K562 (cell line): ENCODE data around the gene CNOT1. TPM values are rescaled to one million over a fixed set of nuclear protein-coding genes. Genes with fewer than 3 reads are reported as not detected.
"Not testable (repeated sequence)": the region's sequence is repeated elsewhere in the genome, so short reads cannot be mapped to it uniquely, and the experiment has no call there.

Experiments
- ATAC-seq: fragments of 200-7000 bp; cut with Tn5 transposase; 3 replicates; pipeline ENCODE4 v1.9.1; 2020; ENCODE audit warnings: moderate library complexity
- BruUV-seq: library from RNA; stranded (reverse); fragments of 400-500 nt; replicated peaks from 2 replicates; lab custom pipeline; 2021; lab: Mats Ljungman, UMichigan
- CTCF ChIA-PET: fragments of 300-600 bp; formaldehyde crosslinking; extraction: SDS; loops from one replicate; lab custom pipeline; 2021; ENCODE audit warnings: low intra/inter-chr PET ratio; lab: Yijun Ruan, JAX
- POLR2A ChIA-PET: fragments of 300-600, 350-650 bp; sonication (Branson Sonifier 250); formaldehyde crosslinking; extraction: SDS; loops from one replicate; lab custom pipeline; 2021; ENCODE audit warnings: antibody characterized with exemption, inconsistent platforms; lab: Yijun Ruan, JAX
- DNase-seq, 4 experiments: peaks; one replicate each; pipeline versions ENCODE4 v3.0.0 to v3.0.0-alpha.2; 2011 to 2018; ENCODE audit warnings: low spot score in 3 of 4, mixed read lengths in 3 of 4; ENCODE audit errors: extremely low read depth in 1 of 4
- FAIRE-seq: peaks from 2 replicates; lab custom pipeline; 2011; peaks lifted over from hg19 to GRCh38; lab: Jason Lieb, UNC
- H2AFZ ChIP-seq: 2 replicates; pipeline ENCODE4 v1.6.0; 2011; ENCODE audit warnings: low read depth, low read length, control low read depth, inconsistent platforms
- H3K27ac ChIP-seq: fragments of 200-600 bp; 3 replicates; pipeline ENCODE4 v1.8.0; 2011; ENCODE audit warnings: low read depth, mild to moderate bottlenecking, control low read depth, inconsistent platforms, low read length, moderate library complexity, mixed read lengths; ENCODE audit errors: extremely low read depth
- H3K27me3 ChIP-seq, 2 experiments: fragments of 300-600 bp in 1 of 2; 2 replicates in 1 of 2; 3 replicates in 1 of 2; pipeline versions ENCODE4 v1.6.0 to v1.8.0; 2011; ENCODE audit warnings: inconsistent platforms in 2 of 2, low read length in 2 of 2, mild to moderate bottlenecking in 1 of 2, mixed read lengths in 1 of 2, moderate library complexity in 1 of 2; ENCODE audit not compliant: control insufficient read depth in 2 of 2, insufficient read depth in 2 of 2
- H3K36me3 ChIP-seq: fragments of 300-600 bp; 3 replicates; pipeline ENCODE4 v1.8.0; 2011; ENCODE audit warnings: mild to moderate bottlenecking, low read length, inconsistent platforms; ENCODE audit not compliant: control insufficient read depth, insufficient read depth
- H3K4me1 ChIP-seq, 2 experiments: fragments of 200-600 bp in 1 of 2; replicated peaks in 1 of 2; 2 replicates in 1 of 2; 3 replicates in 1 of 2; pipeline versions ENCODE4 v1.5.1 to v1.8.0; 2011; ENCODE audit warnings: inconsistent platforms in 2 of 2, low read length in 2 of 2, mild to moderate bottlenecking in 1 of 2, mixed read lengths in 1 of 2, moderate library complexity in 1 of 2; ENCODE audit not compliant: control insufficient read depth in 2 of 2, insufficient read depth in 2 of 2
- H3K4me2 ChIP-seq: 2 replicates; pipeline ENCODE4 v1.6.1; 2011; ENCODE audit warnings: low read length, control low read depth, inconsistent platforms, mixed read lengths; ENCODE audit not compliant: insufficient read depth
- H3K4me3 ChIP-seq: fragments of 200-600 bp; sonication (generic), shearing (Covaris generic); 2 replicates; pipeline ENCODE4 v1.5.1; 2016; ENCODE audit warnings: control low read depth, inconsistent platforms
- H3K79me2 ChIP-seq: fragments of 200-600 bp; 3 replicates; pipeline ENCODE4 v1.8.0; 2011; ENCODE audit warnings: low read length, inconsistent platforms; ENCODE audit not compliant: control insufficient read depth, insufficient read depth
- H3K9ac ChIP-seq, 2 experiments: 2 replicates each; pipeline versions ENCODE4 v1.6.0 to v1.6.1; 2011; ENCODE audit warnings: low read depth in 2 of 2, low read length in 2 of 2, control low read depth in 1 of 2, inconsistent platforms in 1 of 2, mild to moderate bottlenecking in 1 of 2, mixed read lengths in 1 of 2; ENCODE audit not compliant: insufficient read depth in 1 of 2
- H3K9me1 ChIP-seq: one replicate; pipeline ENCODE4 v1.6.0; 2011; ENCODE audit warnings: inconsistent platforms, mild to moderate bottlenecking, low read length, moderate library complexity; ENCODE audit not compliant: control insufficient read depth, insufficient read depth
- H3K9me3 ChIP-seq: replicated peaks from 2 replicates; pipeline ENCODE4 v1.5.1; 2011; ENCODE audit warnings: low read depth, low read length, inconsistent platforms; ENCODE audit not compliant: control insufficient read depth, insufficient read depth
- H4K20me1 ChIP-seq: replicated peaks from 2 replicates; pipeline ENCODE4 v1.6.1; 2011; ENCODE audit warnings: low read length, inconsistent platforms, mixed read lengths; ENCODE audit not compliant: control insufficient read depth, insufficient read depth
- TFAM ChIP-seq: fragments of 250-450 bp; sonication (Bioruptor Pico); conservative IDR thresholded peaks from 2 replicates; pipeline ENCODE4 v1.5.0; 2021; ENCODE audit warnings: mild to moderate bottlenecking, moderate library complexity
- WGBS: fragments of 100-300 bp; shearing (Covaris generic); methylation state at CpG from one replicate; pipeline ENCODE4 v1.1.6; 2016; ENCODE audit warnings: low coverage, mixed read lengths; ENCODE audit not compliant: insufficient coverage; ENCODE audit errors: missing lambda C conversion rate; 5-methylcytosine and 5-hydroxymethylcytosine counted together
- in situ Hi-C: fragments of 300-500 bp; cut with MboI; formaldehyde crosslinking; loops from 4 replicates; pipeline ENCODE4 v1.15.0; 2018; ENCODE audit warnings: inconsistent platforms, mixed read lengths
- intact Hi-C: fragments of 100-400 bp; cut with micrococcal nuclease; formaldehyde crosslinking; loops from 2 replicates; pipeline ENCODE4 v1.14.2; 2022
- polyA plus RNA-seq, 8 experiments: library from polyadenylated mRNA; depleted of rRNA in 4 of 8; stranded (reverse) in 5 of 8; unstranded in 3 of 8; fragments of >200 nt; fragmentation: Nextera tagmentation in 2 of 8; fragmentation: Illumina TruSeq in 1 of 8; extraction: Ambion mirVana in 2 of 8; extraction: Trizol in 1 of 8; gene quantifications; 2 replicates each; pipeline versions ENCODE4 v1.2.1 to v1.2.3, GENCODE V29; 2011 to 2014; ENCODE audit warnings: inconsistent platforms in 1 of 8, missing spikeins in 1 of 8
- total RNA-seq, 7 experiments: library from RNA; depleted of rRNA in 6 of 7; stranded (reverse); fragments of >200 nt in 6 of 7; fragmentation: Illumina TruSeq in 2 of 7; extraction: Trizol in 2 of 7; gene quantifications; 2 replicates each; pipeline versions ENCODE4 v1.2.1 to v1.2.3, GENCODE V29; 2011 to 2021; ENCODE audit warnings: low replicate concordance in 1 of 7
- TF ChIP-seq, protein P1 (sequence below), 3 experiments: fragments of 200-800 bp in 1 of 3; fragments of 250-450 bp in 1 of 3; fragments of 450-650 bp in 1 of 3; sonication (Bioruptor Pico) in 1 of 3; sonication (Bioruptor generic) in 1 of 3; formaldehyde crosslinking in 1 of 3; IDR thresholded peaks; 2 replicates each; pipeline versions ENCODE4 v1.6.1 to v1.8.0; 2016 to 2022; ENCODE audit warnings: mild to moderate bottlenecking in 2 of 3, missing genetic modification characterization in 2 of 3, missing compliant biosample characterization in 1 of 3, moderate library complexity in 1 of 3

The CNOT1 gene
- total and polyA plus RNA-seq, 9 of the 15 experiments (the other 6 are each of a cell fraction or from before 2014, with no cell fraction given): 110 to 270 (median 220) TPM

GRCh38 chr16:58661199-58661830 is 31.7 kb upstream of the CNOT1 start (continued):
- TF ChIP-seq, protein P1, sequence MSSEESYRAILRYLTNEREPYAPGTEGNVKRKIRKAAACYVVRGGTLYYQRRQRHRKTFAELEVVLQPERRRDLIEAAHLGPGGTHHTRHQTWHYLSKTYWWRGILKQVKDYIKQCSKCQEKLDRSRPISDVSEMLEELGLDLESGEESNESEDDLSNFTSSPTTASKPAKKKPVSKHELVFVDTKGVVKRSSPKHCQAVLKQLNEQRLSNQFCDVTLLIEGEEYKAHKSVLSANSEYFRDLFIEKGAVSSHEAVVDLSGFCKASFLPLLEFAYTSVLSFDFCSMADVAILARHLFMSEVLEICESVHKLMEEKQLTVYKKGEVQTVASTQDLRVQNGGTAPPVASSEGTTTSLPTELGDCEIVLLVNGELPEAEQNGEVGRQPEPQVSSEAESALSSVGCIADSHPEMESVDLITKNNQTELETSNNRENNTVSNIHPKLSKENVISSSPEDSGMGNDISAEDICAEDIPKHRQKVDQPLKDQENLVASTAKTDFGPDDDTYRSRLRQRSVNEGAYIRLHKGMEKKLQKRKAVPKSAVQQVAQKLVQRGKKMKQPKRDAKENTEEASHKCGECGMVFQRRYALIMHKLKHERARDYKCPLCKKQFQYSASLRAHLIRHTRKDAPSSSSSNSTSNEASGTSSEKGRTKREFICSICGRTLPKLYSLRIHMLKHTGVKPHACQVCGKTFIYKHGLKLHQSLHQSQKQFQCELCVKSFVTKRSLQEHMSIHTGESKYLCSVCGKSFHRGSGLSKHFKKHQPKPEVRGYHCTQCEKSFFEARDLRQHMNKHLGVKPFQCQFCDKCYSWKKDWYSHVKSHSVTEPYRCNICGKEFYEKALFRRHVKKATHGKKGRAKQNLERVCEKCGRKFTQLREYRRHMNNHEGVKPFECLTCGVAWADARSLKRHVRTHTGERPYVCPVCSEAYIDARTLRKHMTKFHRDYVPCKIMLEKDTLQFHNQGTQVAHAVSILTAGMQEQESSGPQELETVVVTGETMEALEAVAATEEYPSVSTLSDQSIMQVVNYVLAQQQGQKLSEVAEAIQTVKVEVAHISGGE (CRISPR knock-in tag; IDR thresholded peaks at IDR 0.05): no peak
- no peak for TF ChIP-seq TFAM
- TF ChIP-seq, all 486 proteins: peak for 15

DNA sequence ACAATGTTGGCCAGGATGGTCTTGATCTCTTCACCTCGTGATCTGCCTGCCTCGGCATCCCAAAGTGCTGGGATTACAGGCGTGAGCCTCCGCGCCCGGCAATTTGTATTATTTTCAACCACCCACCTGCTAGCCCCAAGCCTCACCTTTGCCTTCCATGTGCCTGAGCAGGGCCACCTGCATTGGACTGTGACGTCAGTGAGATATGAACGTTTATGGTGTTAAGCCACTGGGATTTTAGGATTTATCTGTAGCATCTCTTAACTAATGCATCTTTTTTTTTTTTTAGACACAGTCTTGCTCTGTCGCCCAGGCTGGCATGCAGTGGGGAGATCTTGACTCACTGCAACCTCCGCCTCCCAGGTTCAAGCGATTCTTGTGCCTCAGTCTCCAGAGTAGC is 30.3 kb upstream of the CNOT1 start:
- FAIRE-seq, BruUV-seq, ATAC-seq, H3K36me3 ChIP-seq, DNase-seq, H3K4me1 ChIP-seq, H3K79me2 ChIP-seq, H3K9ac ChIP-seq, H3K27me3 ChIP-seq, H3K27ac ChIP-seq, H3K9me3 ChIP-seq, H3K4me2 ChIP-seq, H4K20me1 ChIP-seq, CTCF ChIA-PET, H2AFZ ChIP-seq, H3K4me3 ChIP-seq, H3K9me1 ChIP-seq, in situ Hi-C loops: not testable (repeated sequence)
- intact Hi-C loops: loop anchor here (2.0 to 10.0 kb wide), 3 partner anchors 163 to 755 kb away; no protein-coding TSS in a partner anchor
- POLR2A ChIA-PET: interaction anchor here (1.2 to 1.3 kb wide), 2 partner anchors 10 to 33 kb away, joined by 3 to 4 read pairs; no protein-coding TSS in a partner anchor
- WGBS: 72% methylated on average over 11 of the region's 11 CpGs
